Measurements from ENCODE around the gene SYNJ1. TPM values are rescaled to one million over a fixed set of nuclear protein-coding genes. Genes with fewer than 3 reads are reported as not detected.
"Not testable (repeated sequence)": the region's sequence is repeated elsewhere in the genome, so short reads cannot be mapped to it uniquely, and the experiment has no call there.

The SYNJ1 gene
- total and polyA plus RNA-seq, 3 donors from 2014 or later: 20.9 to 22.7 (median 22.2) TPM

- Histone ChIP-seq H3K9me3 (no peaks in the 10 kb centered on the region), H3K27ac (no peak overlapping the region), H3K36me3 (ENCODE audit: low read depth, missing control alignments) (no peaks in the 10 kb centered on the region), H3K27me3 (no peaks in the 10 kb centered on the region), H3K4me1 (no peaks in the 10 kb centered on the region), H3K4me3 (no peak overlapping the region)
- WGBS, 2 donors: 92 to 94% methylated on average over 2 of the region's 2 CpGs
- no peak for DNase-seq
- intact Hi-C loops (cut with DNase I; ENCODE audit: low total_unique reads): no loop called here
- TF ChIP-seq CTCF (IDR thresholded peaks at IDR 0.05) (no peak), POLR2A (IDR thresholded peaks at IDR 0.05) (no peak)
These were observed 29.5 kb downstream of the SYNJ1 start for GRCh38 chr21:32698286-32698685.

GRCh38 chr21:32695482-32695881 is 32.3 kb downstream of the SYNJ1 start:
- WGBS, 2 donors: 93 to 95% methylated on average over 7 of the region's 7 CpGs
- DNase-seq; H3K27me3 ChIP-seq; H3K4me1 ChIP-seq; H3K27ac ChIP-seq; H3K36me3 ChIP-seq (ENCODE audit: low read depth, missing control alignments); H3K4me3 ChIP-seq; intact Hi-C loops (cut with DNase I; ENCODE audit: low total_unique reads); H3K9me3 ChIP-seq: not testable (repeated sequence)

- Histone ChIP-seq H3K36me3 (ENCODE audit: low read depth, missing control alignments) (no peaks in the 10 kb centered on the region), H3K9me3 (no peaks in the 10 kb centered on the region), H3K4me3 (no peak overlapping the region), H3K27ac (no peak overlapping the region), H3K4me1 (no peaks in the 10 kb centered on the region), H3K27me3 (no peaks in the 10 kb centered on the region)
- intact Hi-C loops (cut with DNase I; ENCODE audit: low total_unique reads): no loop called here
- no peak for DNase-seq
- TF ChIP-seq POLR2A (IDR thresholded peaks at IDR 0.05) (no peak), CTCF (IDR thresholded peaks at IDR 0.05) (no peak)
These were observed 34.2 kb downstream of the SYNJ1 start for GRCh38 chr21:32693581-32693980.

GRCh38 chr21:32690085-32690484 is 37.7 kb downstream of the SYNJ1 start:
- Histone ChIP-seq H3K27me3 (no peaks in the 10 kb centered on the region), H3K9me3 (no peaks in the 10 kb centered on the region), H3K4me1 (no peaks in the 10 kb centered on the region), H3K36me3 (ENCODE audit: low read depth, missing control alignments) (no peaks in the 10 kb centered on the region), H3K4me3 (no peak overlapping the region), H3K27ac (no peak overlapping the region)
- intact Hi-C loops (cut with DNase I; ENCODE audit: low total_unique reads): no loop called here
- no peak for DNase-seq
- WGBS, 2 donors: 24 to 93% methylated on average over 3 of the region's 3 CpGs
- no peak for TF ChIP-seq POLR2A (IDR thresholded peaks at IDR 0.05)
- no peak for TF ChIP-seq CTCF (IDR thresholded peaks at IDR 0.05)

GRCh38 chr21:32687643-32688345 is 40.0 kb downstream of the SYNJ1 start:
- Histone ChIP-seq H3K4me3 (no peak overlapping the region), H3K9me3 (no peaks in the 10 kb centered on the region), H3K36me3 (ENCODE audit: low read depth, missing control alignments) (no peaks in the 10 kb centered on the region), H3K27ac (no peak overlapping the region), H3K27me3 (no peaks in the 10 kb centered on the region), H3K4me1 (no peaks in the 10 kb centered on the region)
- intact Hi-C loops (cut with DNase I; ENCODE audit: low total_unique reads): no loop called here
- TF ChIP-seq POLR2A (IDR thresholded peaks at IDR 0.05): no peak
- no peak for TF ChIP-seq CTCF (IDR thresholded peaks at IDR 0.05)
- DNase-seq: no peak
- 86 to 93% methylated on average over 4 of the region's 4 CpGs for WGBS, 2 donors
